ENCODE measurements around the gene CFLAR. TPM values are rescaled to one million over a fixed set of nuclear protein-coding genes. Genes with fewer than 3 reads are reported as not detected.
A peak's percentile ranks its signal among the peaks of the same experiment; 100 is the strongest.

The CFLAR gene
- total and polyA plus RNA-seq, 2 of the 13 experiments (the other 11 are each of a cell fraction or from before 2014, with no cell fraction given): 43.8 to 92.1 TPM

- no peak for TF ChIP-seq SRY (CRISPR knock-in tag; IDR thresholded peaks at IDR 0.05)
- no peak for TF ChIP-seq BRD4 (CRISPR knock-in tag; IDR thresholded peaks at IDR 0.05)
- peak; percentile 83; the same call in 1 of the 2 replicates for TF ChIP-seq SIX1 (CRISPR knock-in tag; IDR thresholded peaks at IDR 0.05; ENCODE audit: borderline replicate concordance)
- TF ChIP-seq SNAPC5 (CRISPR knock-in tag; IDR thresholded peaks at IDR 0.05; ENCODE audit: borderline replicate concordance): no peak
- no peak for TF ChIP-seq ZNF18 (CRISPR knock-in tag; IDR thresholded peaks at IDR 0.05; ENCODE audit: insufficient replicate concordance)
- no peak for TF ChIP-seq ZNF878 (CRISPR knock-in tag; IDR thresholded peaks at IDR 0.05)
- no peak for TF ChIP-seq TRIM22 (IDR thresholded peaks at IDR 0.05)
- TF ChIP-seq CCAR2 (optimal IDR thresholded peaks at IDR 0.05; ENCODE audit: low read depth, low read length): no peak
- TF ChIP-seq HMGA1 (CRISPR knock-in tag; conservative IDR thresholded peaks at IDR 0.05): no peak
- TF ChIP-seq ZNF770 (CRISPR knock-in tag; IDR thresholded peaks at IDR 0.05): peak; percentile 100
- TF ChIP-seq ZNF781 (CRISPR knock-in tag; IDR thresholded peaks at IDR 0.05; ENCODE audit: borderline replicate concordance, not compliant biosample characterization): no peak
- TF ChIP-seq THAP9 (CRISPR knock-in tag; IDR thresholded peaks at IDR 0.05; ENCODE audit: borderline replicate concordance): no peak
- no peak for TF ChIP-seq ISL2 (CRISPR knock-in tag; IDR thresholded peaks at IDR 0.05)
- 0 out of 2 replicates have a peak, but pooled peaks have one; percentile 14 for TF ChIP-seq RXRA (CRISPR knock-in tag; IDR thresholded peaks at IDR 0.05)
- TF ChIP-seq SCMH1 (CRISPR knock-in tag; IDR thresholded peaks at IDR 0.05; ENCODE audit: borderline replicate concordance): no peak
- peak; percentile 86; the same call in 1 of the 2 replicates for TF ChIP-seq SIX4 (CRISPR knock-in tag; IDR thresholded peaks at IDR 0.05)
- no peak for TF ChIP-seq ZNF737 (CRISPR knock-in tag; IDR thresholded peaks at IDR 0.05; ENCODE audit: borderline replicate concordance)
- no peak for TF ChIP-seq ZNF629 (CRISPR knock-in tag; conservative IDR thresholded peaks at IDR 0.05)
- TF ChIP-seq RXRB (CRISPR knock-in tag; IDR thresholded peaks at IDR 0.05; ENCODE audit: borderline replicate concordance): peak; percentile 63; the same call in 1 of the 2 replicates
- no peak for TF ChIP-seq EZH2 (conservative IDR thresholded peaks at IDR 0.05; ENCODE audit: low read depth, low read length)
Measured at GRCh38 chr2:201114350-201114749, 1.6 kb upstream of the CFLAR start (continued).
